Activated CD8-positive, alpha-beta memory T cell treated with anti-CD3 and anti-CD28 coated beads, Interleukin-2, amount 50 U/mL, for 24 hours (primary cell): ENCODE data around the gene MRPL37.
"Not testable (repeated sequence)": the region's sequence is repeated elsewhere in the genome, so short reads cannot be mapped to it uniquely, and the experiment has no call there.

Source experiments
- DNase-seq: peaks from one replicate; pipeline ENCODE4 v3.0.0-alpha.2; 2020; ENCODE audit errors: extremely low read depth

Gene MRPL37

DNA sequence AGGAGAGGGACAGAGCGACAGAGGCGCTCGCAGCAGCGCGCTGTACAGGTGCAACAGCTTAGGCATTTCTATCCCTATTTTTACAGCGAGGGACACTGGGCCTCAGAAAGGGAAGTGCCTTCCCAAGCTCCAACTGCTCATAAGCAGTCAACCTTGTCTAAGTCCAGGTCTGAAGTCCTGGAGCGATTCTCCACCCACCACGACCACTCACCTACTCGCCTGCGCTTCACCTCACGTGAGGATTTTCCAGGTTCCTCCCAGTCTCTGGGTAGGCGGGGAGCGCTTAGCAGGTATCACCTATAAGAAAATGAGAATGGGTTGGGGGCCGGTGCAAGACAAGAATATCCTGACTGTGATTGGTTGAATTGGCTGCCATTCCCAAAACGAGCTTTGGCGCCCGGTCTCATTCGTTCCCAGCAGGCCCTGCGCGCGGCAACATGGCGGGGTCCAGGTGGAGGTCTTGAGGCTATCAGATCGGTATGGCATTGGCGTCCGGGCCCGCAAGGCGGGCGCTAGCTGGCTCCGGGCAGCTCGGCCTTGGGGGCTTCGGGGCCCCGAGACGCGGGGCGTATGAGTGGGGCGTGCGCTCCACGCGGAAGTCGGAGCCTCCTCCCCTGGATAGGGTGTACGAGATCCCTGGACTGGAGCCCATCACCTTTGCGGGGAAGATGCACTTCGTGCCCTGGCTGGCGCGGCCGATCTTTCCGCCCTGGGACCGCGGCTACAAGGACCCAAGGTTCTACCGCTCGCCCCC is at the start of gene MRPL37, which contains the start of gene CYB5RL:
Gene MRPL37, plus strand, starts transcription at position 403 of the 754 bp plus-strand sequence. Its CDS starts 77 bp downstream, at position 480.
Gene CYB5RL, minus strand, starts transcription at position 266 of the 754 bp plus-strand sequence. CDS start 4,414 bp downstream, outside the sequence.
- DNase-seq: peak; percentile 83

DNA sequence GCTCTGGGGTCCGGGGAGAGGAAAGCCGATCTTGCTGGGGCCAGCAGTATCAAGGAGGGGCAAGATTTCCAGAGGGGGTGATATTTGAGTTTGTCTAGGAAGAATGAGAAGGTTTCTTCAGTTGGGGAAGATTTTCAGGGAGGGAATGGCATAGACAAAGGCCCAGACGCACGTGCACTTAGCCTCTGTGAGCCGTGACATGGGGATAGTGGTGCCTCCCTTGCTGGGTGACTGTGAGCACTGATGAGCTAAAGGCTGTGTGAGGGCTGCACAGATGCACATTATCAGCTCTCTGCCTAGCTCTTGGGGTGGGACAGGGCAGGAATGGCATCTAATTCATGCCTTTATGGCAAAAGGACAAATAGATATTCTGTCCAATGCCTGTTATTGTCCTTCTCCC is 49.0 kb upstream of the MRPL37 start:
- DNase-seq: no peak

DNA sequence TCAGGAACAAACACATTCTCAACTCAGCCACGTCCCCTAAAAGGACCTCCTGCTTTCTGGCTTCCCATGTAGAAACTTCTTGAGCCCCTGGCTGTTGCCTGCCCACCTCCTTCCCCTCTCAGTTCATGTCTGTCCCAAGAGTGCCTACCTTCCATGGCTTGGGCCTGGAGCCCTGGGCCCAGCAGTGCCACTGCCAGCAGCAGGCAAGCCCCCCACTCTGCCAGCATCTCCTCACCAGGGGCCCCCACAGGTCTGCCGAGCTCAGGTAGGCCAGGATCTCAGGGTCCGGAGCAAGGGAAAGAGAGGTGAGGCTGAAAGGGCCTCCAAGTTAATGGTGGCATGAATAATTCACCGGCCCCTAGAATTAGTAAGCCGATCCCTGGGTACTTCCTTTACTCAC is 47.3 kb upstream of the MRPL37 start, which contains the start of gene CDCP2:
Gene CDCP2, minus strand, starts transcription at position 305 of the 400 bp plus-strand sequence. Its CDS starts 78 bp downstream, at position 227.
- DNase-seq: no peak

DNA sequence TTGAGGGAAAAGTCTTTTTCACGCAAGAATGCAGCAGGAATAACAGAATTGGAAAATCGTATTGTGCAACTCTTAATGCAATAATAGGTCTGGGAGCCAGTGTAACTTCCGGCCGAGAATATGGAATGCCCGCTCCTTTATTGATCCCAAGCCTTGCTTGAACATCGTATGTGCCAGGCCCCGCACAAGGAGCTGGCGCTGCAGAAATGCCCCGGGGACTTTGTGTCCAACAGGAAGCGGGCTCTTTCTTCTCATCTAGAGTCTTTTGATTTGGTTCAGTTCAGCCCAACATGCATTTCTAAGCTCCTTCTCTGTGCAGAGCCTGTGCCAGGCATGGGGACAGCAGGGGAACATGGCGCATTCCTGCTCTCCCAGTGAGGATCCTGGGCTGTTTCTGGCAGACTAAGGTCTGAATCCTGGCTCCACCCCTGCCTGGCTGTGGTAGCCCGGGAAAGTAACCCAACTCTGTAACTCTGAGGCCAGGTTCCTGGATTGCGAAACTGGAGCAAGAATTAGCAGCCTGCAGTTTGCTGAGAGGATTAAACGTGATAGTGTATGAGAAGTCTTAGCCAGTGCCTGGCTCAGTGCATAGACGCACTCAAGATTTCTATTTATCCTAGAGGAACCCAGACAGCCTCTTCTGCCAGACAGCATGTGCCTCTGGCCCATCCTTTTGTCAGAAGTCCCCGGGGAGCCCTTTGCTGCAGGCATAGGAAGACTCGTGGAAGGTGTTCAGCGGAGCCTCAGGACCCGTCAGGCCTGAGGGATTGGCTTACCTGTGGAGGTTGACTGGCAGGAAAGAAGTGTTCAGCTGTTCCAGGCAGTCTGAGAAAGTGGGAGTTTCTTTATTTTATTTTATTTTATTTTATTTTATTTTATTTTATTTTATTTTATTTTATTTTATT is 46.2 kb upstream of the MRPL37 start:
- DNase-seq: no peak

DNA sequence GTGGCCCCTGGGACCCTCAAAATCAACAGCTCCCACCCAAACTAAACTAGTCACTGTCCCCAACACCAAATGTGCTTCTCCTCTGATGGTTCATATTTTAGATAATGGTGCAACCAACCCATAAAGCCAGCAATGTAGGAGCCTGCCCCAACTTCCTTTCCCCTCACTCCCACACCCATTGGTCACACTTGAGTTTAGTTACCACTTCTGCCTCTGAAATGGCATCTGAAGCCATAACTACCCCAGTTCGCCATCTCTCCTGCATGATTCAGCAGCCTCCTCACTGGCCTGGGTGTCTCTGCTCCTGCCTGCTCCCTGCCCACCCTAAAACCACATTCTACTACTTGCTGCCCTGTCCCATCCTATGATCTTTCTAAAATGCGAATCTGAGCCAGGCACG is 43.8 kb upstream of the MRPL37 start:
- no peak for DNase-seq

DNA sequence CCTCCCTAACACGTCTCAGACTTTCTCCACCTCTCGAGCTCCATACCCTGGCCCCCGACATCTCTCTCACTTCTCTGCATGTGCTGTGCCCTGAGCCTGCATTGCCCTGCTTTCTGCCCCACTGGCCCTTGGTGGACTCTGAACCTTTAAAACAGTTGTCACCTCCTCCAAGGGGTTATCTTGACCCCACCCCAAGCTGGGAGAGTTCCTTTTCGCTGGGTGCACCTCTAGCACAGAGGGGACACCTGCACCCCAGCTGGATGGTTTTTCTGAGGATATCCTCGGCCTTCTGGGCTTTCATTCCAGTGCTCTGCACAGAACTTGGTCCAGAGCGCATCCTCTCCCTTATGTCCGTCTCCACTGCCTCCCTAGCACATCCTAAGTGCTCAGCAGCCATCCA is 43.0 kb upstream of the MRPL37 start:
- DNase-seq: no peak

DNA sequence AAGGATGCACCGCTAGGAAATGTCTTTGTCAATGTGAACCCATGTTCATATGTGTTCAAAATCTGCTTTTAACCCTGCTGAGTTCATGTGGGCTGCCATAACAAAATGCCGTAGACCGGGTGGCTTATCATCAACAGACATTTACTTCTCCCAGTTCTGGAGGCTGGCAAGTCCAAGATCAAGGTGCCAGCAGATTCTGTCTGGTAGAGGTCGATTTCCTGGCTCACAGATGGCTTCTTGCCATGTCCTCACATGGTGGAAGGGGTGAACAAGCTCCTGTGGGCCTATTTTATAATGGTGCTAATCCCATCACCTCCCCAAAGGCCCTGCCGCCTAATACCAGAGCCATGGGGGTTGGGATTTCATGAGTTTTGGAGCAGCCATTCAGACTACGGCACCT is 42.6 kb upstream of the MRPL37 start:
- DNase-seq: no peak

DNA sequence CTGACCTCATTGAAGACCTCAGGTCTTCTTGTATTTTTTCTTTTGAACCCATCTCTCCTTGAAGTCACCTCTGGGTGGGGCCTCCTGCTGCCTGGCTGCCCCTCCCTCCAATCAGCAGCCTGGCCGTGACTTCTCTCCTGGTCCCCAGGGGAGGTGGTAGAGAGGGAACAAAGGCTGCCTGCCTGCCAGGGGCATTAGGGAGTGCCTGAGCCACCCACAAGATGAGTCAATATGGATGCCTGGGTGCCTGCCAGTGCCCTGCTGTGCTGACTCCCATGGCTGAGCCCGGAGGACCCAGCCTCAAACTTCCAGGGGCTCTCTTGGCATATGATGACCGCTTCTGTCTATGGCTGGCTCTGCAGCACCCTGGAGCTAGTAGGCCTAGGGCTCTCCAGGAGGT is 41.9 kb upstream of the MRPL37 start:
- no peak for DNase-seq

DNA sequence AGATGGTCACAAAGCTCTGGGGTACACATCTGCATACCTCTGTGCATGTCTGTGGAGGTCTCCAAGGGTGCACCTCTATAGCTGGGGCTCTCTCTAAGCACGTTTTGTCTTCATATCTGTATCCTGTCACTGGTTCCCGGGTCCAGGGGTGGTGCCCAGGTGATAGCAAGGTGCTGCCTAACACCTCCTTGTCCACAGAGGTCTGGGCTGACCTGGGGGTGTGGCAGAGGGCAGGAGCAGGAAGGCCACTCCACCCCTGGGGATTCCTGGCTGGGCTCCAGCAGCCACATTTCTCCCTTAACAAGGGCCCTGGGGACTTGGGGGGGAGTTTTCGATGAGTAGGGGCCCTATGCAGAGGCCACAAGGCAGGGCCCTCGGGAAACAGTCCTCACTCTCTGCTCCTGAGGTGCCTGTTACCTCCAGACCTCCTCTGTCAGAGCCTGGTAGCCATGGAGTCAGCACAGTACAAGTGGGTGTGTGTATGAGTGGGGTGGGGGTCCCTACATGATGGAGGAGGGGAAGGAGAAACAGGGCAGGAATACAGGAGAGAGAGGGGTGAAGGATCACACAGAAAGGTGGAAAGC is 40.1 kb upstream of the MRPL37 start:
- no peak for DNase-seq

DNA sequence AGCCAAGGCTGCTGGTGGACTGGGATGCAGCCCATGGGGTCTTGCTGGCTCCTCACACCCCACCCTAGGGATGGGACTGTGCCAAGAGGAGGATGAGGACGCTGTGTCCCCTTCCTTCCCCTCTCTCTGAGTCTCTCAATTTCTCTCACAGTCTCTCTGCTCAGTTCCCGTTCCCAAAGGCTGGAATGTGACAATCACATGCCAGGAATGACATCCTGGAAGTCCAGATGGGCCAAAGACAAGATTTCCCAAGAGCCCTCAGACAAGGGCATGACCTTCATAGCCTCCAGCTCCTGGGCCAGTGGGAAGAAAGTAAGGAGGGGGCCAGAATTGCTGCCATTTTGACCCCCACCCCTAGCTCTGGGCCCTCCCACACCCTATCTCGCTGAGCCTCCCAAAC is 39.6 kb upstream of the MRPL37 start:
- DNase-seq: no peak

DNA sequence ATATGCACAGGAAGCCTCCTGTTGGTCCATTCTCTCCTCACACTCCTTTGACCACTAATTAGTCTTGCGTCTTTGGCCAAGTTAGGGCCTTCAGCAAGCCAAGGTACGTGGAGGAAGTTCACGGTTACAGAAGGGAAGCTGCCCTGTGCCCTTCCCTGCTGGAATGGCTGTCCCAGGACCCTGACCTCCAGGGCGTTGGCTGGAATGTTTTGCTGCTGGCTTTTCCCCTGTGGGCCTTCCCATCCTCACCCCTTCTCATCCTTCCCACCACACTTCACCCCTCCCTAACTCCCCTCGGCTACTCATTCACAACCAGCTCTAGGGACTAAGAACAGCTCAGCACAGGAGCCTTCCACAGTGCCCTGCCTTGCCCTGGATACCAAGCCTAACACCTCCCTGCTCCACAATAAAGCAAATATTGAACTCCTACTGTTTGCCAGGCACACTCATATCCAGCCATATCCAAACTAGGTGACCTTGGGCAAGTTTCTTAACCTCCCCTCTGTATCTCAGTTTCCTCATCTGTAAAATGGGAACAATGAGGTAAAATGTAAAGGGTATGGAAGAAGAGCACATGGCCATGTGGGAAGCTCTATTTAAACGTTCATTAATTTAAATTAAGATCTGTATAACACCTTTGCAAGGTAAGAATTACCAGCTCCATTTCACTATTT is 38.3 kb upstream of the MRPL37 start:
- no peak for DNase-seq

DNA sequence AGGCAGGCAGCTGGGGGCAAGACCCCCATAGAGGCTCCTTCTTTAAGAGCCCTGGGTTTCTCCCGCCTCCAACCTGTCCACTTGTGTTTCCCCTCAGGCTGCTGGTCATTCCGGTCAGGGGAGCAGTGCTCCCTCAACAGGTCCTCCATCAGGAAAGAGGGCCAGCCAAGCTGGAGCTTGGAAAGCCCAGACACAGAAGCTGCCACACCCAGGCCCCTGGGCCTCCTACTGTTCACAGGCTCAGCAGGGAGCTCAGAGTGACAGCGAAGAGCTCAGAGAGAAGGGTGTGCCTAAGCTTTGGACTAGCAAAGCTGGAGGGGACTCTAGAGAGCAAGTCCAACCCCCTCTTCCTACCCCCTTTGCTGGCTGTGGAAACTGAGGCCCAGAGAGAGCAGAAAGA is 36.9 kb upstream of the MRPL37 start:
- no peak for DNase-seq

DNA sequence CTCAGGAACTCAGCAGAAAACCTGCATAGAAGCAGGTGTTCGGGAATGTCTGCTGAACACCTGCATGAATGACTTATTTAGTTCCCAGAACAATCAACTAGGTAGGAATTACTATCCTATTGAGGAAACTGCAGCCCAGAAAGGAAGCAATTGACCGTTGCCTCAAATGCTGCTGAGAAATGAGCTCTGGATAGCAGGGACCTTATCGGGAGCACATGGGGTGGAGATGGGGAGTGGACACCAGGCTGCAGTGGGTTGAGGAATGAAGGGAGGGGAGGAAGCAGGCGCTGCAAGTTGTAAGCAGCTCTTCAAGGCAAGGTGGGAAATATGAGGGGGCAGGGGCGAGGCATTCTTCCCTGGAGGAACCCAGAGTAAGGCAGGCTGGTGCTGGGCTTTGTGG is 36.4 kb upstream of the MRPL37 start:
- no peak for DNase-seq

DNA sequence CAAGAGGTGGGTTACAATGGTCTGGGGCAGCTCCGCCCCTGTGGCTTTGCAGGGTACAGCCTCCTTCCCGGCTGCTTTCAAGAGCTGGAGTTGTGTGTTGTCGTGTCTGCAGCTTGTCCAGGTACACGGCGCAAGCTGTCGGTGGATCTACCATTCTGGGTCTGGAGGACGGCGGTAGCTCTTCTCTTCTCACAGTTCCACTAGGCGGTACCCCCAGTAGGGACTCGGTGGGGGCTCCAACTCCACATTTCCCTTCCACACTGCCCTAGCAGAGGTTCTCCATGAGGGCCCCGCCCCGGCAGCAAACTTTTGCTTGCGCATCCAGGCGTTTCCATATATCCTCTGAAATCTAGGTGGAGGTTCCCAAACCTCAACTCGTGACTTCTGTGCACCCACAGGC is 34.8 kb upstream of the MRPL37 start:
- DNase-seq: no peak

DNA sequence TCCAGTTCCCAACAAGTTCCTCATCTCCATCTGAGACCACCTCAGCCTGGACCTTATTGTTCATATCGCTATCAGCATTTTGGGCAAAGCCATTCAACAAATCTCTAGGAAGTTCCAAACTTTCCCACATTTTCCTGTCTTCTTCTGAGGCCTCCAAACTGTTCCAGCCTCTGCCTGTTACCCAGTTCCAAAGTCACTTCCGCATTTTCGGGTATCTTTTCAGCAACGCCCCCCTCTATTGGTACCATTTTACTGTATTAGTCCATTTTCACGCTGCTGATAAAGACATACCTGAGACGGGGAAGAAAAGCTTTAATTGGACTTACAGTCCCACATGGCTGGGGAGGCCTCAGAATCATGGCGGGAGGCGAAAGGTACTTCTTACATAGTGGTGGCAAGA is 33.6 kb upstream of the MRPL37 start:
- not testable (repeated sequence) for DNase-seq

DNA sequence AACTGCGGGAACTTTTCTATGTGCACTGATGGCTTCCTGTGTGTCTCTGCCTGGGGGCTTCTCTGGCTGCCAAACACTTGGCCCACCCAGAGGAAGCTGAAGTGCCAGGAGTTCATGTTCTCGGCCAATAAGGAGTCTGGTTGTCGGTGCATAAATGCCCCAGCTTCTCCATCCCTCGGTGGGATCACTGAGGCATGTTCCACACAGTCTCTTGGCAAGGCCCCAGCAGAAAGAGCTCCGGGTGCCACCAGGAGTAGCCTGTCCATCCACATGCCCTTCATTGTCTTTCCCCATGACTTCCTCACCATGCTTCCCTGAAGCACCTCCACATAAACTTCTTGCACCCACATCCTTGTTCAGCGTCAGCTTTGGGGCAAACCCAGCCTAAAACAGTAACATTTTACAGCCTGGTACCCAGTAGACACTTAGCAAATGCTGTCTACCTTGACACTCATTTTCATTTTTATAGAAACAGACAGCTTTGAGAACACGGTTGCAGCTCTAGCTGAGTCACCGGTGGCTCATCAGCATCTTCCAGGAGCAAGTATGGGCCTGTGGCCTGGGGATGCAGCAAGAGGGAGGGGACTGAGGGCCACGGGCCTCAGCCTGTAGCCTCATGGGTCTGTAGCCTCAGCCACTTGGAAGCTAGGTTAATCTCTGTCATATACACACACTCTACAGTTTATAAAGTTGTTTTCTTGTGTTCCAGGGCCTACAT is 32.4 kb upstream of the MRPL37 start:
- no peak for DNase-seq

DNA sequence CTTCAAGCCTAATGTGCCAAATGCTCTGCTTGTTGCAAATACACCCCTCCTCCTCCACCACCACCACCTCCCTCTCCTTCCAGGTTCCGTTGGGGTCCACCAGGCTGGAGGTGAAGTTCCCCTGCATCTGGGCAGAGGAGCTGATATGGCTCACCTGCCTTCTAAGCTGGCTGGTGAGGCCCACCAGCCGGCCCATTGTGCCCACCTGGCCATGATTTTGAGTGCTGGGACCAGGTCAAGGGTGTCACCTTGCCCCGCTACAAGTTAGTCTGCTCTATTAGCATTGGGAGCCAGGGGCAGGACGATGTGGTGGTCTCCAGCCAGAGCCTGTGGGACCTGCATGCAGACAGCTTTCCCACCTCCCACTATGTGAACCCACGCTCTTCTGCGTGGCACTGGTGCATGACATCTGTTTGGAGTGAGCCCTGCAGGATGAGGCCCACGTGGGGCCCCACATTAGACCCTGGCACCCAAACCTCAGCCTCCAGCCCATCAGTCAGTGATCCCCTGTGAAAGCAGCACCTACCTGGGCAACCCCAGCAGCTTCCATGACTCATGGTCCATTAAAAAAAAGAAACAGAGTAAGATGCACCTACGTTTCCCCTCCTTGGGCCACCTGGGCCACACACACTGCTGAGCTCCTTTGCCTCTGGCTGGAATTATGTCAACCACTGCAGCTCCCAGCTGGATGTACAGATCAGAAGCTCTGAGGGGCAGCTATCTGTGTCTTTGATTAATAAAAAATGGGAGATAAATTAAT is 31.6 kb upstream of the MRPL37 start:
- no peak for DNase-seq

DNA sequence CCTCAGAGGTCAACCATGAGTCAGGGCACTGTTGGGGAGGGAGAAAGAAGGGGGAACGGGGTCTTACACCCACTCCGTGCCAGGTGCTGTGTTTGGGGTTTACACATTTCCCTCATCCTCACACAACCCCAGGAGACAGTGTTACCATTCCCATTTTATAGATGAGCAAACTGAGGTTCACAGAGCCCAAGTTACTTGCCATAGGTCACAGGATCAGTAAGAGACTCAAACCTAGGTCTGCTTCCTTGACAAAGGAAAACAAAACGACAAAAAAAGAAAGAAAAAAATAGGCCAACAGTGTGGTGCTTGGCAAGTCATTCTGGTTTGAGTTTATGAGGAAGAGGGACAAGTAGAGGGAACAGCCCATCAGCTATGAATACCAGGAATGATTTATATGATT is 30.9 kb upstream of the MRPL37 start:
- DNase-seq: no peak

DNA sequence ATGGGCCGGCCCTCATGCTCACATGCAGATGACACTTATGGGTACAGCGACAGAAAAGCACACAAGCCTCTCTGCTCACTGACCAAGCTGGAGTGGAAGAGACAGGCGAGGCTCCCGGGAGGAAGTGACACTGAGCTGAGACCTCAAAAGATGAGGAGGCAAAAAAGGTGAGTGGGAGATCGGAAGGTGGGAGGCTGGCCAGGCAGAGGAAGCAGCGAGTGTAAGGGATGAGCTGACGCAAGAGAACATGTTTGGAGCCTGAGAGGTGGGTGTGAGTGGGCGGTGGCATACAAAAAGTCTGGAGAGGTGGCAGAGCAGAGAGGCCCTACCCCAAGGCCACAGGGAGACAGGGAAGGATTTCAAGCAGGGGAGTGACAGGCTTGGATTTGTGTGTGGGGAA is 29.0 kb upstream of the MRPL37 start:
- DNase-seq: no peak

DNA sequence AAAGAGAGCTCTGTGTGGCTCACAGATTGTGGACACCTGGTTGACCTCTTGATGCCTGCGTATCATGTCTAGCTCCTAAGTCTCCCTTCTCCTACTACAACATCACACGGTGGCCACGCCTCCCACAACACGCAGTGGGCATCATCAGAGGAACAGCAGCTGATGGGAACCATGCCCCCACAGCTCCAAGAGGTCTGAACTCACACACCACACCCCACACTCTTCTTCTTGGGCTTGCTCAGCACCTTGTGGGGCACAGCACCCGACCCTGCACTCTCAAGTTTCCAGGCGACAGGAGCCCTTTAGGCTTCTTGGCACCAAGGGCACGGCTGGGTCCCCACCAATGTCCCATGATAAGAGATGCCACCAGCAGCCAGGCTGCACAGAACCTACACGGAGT is 28.4 kb upstream of the MRPL37 start:
- no peak for DNase-seq
